GM19099 (cell line): Measurements from ENCODE around the gene TMEM208.

Experiments
- POLR2A ChIP-seq: IDR thresholded peaks from 3 replicates; pipeline ENCODE4 v1.6.1; 2011; ENCODE audit warnings: low read depth; ENCODE audit not compliant: insufficient read length; ENCODE audit errors: extremely low read depth

The TMEM208 gene

GRCh38 chr16:67200491-67200890, 26.4 kb upstream of the TMEM208 start:
- no peak for TF ChIP-seq POLR2A

GRCh38 chr16:67201411-67202345, 25.3 kb upstream of the TMEM208 start:
- TF ChIP-seq POLR2A: no peak

- no peak for TF ChIP-seq POLR2A
Measured at GRCh38 chr16:67202426-67202825, 24.5 kb upstream of the TMEM208 start.

- TF ChIP-seq POLR2A: no peak
Measured at GRCh38 chr16:67202956-67203493, 23.9 kb upstream of the TMEM208 start.

- TF ChIP-seq POLR2A: no peak
Measured at GRCh38 chr16:67204076-67204475, 22.9 kb upstream of the TMEM208 start.

GRCh38 chr16:67206129-67206837, 20.6 kb upstream of the TMEM208 start:
- TF ChIP-seq POLR2A: no peak

- no peak for TF ChIP-seq POLR2A
Measured at GRCh38 chr16:67206838-67207248, 20.1 kb upstream of the TMEM208 start.

- no peak for TF ChIP-seq POLR2A
Measured at GRCh38 chr16:67207249-67208091, 19.5 kb upstream of the TMEM208 start.

- TF ChIP-seq POLR2A: no peak
Measured at GRCh38 chr16:67208154-67208896, 18.6 kb upstream of the TMEM208 start.

- TF ChIP-seq POLR2A: no peak
Measured at GRCh38 chr16:67209565-67209964, 17.4 kb upstream of the TMEM208 start.

- no peak for TF ChIP-seq POLR2A
Measured at GRCh38 chr16:67210069-67210937, 16.6 kb upstream of the TMEM208 start.

GRCh38 chr16:67211674-67212073, 15.3 kb upstream of the TMEM208 start:
- no peak for TF ChIP-seq POLR2A

GRCh38 chr16:67212766-67213165, 14.2 kb upstream of the TMEM208 start:
- TF ChIP-seq POLR2A: no peak

- TF ChIP-seq POLR2A: no peak
Measured at GRCh38 chr16:67213197-67214019, 13.5 kb upstream of the TMEM208 start.
